Stimulated activated CD8-positive, alpha-beta memory T cell treated with anti-CD3 and anti-CD28 coated beads, Interleukin-7, amount 100 ng/mL, for 4 hours (primary cell): Measurements from ENCODE around the gene DLGAP1.
"Not testable (repeated sequence)": the region's sequence is repeated elsewhere in the genome, so short reads cannot be mapped to it uniquely, and the experiment has no call there.

Source experiments
- DNase-seq, 2 donors: peaks; one replicate each; pipeline ENCODE4 v3.0.0-alpha.2; 2020; ENCODE audit warnings: low read depth in 2 of 2

The DLGAP1 gene

GRCh38 chr18:4287340-4287739 is 167.8 kb downstream of the DLGAP1 start:
- DNase-seq = not testable (repeated sequence)

- DNase-seq = no peak
These were observed 168.9 kb downstream of the DLGAP1 start for GRCh38 chr18:4286256-4286655.

GRCh38 chr18:4285525-4285924 is 169.6 kb downstream of the DLGAP1 start:
- no peak for DNase-seq

DNA sequence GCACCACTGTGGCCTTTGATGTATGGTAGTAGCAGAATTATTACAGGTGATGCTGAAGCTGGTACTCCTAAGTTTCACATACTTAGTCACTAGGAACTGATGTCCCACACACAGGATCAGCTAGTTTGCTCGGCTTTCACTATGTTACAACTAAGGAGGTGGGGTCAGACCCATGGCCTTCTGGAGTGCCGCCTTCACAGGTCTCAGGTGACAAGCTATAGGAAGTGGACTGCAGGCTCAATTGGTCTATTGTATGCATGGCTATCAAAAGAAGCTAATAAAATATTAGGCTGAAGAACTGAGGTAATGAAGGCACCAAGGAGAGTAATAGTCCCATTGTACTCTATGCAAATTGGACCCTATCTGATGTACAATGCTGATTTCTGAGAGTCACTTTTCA is 170.6 kb downstream of the DLGAP1 start:
- no peak for DNase-seq

GRCh38 chr18:4283746-4284291 is 171.3 kb downstream of the DLGAP1 start:
- DNase-seq = no peak

GRCh38 chr18:4282954-4283353 is 172.2 kb downstream of the DLGAP1 start:
- DNase-seq = no peak

- DNase-seq = no peak
These were observed 178.0 kb downstream of the DLGAP1 start for GRCh38 chr18:4276953-4277585.

DNA sequence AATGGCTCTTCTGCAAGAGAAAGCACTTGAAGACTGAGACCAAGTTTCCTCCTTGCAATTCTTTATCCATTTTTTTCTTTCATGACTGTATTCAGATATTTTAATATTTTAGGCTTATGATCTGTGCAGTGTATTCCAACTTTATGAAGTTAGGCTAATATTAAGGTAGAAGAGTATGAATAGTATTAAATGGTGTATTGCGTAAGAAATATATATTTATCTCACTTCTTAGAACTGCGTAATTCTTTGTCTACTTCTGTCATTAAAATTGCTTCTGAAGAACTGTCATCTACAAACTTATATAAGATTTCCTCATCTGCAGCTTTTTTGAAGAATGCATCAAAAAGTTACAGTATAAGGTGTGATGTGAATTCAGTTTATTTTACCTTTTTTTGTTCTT is 183.2 kb downstream of the DLGAP1 start:
- no peak for DNase-seq

DNA sequence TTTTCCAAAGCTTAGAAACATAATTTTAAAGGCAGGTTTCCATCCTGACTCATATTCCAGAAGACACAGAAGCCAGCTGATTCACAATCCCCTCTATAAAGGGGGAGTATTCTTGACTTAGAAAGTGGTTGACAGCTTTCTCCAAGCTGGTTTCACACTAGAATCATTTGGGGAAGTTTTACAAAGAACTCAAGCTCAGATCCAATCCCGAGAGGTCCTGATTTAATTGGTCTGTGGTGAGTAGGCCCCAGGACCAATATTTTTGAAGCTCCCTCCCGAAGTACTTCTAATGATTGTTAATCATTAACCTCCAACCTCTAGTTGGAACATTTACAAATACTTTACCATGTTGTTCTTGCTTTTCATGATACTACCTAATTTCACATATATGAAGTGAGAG is 184.1 kb downstream of the DLGAP1 start:
- DNase-seq = no peak

GRCh38 chr18:4270016-4270415 is 185.1 kb downstream of the DLGAP1 start:
- no peak for DNase-seq

DNA sequence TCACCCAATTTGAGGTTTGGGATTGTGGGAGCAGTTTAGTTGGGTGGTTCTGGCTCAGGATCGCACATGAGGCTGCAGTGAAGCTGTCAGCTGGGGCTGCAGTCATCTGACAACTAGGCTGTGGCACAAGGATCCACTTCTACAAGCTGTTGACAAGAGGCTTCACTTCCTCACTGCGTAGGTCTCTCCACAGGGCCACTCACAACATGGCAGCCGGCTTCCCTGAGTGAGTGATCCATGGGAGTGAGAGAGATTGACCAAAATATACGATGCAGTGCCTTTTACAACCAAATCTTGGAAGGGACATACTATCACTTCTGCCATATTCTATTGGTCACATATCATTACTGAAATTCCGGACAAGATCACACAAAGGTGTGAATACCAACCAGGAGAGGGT is 187.5 kb downstream of the DLGAP1 start:
- DNase-seq = no peak

GRCh38 chr18:4264347-4264791 is 190.7 kb downstream of the DLGAP1 start:
- no peak for DNase-seq

GRCh38 chr18:4260107-4260506 is 195.0 kb downstream of the DLGAP1 start:
- DNase-seq = no peak

GRCh38 chr18:4256766-4257417 is 198.2 kb downstream of the DLGAP1 start:
- no peak for DNase-seq

- no peak for DNase-seq
These were observed 200.3 kb downstream of the DLGAP1 start for GRCh38 chr18:4254840-4255239.

GRCh38 chr18:4252829-4253228 is 202.3 kb downstream of the DLGAP1 start:
- DNase-seq = no peak

DNA sequence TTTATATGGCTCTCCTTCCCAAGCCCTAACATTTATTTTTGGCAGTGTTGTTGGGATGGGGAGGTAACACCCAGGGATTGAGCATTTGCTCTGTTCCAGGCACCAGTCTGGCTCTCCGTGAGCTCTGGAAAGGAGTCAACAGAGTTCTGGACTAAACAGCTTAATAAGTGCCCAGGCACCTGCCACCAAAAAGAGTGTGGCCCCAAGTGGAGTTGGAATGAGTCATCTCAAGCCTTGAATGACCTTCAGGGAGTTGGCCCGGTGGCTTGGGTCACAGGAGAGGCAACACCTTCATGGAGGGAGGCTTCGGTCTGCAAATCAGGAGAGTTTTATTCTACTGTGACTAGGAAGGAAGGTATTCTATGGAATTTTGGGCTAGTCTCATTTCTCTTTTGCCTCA is 203.2 kb downstream of the DLGAP1 start:
- no peak for DNase-seq

GRCh38 chr18:4251206-4251605 is 203.9 kb downstream of the DLGAP1 start:
- no peak for DNase-seq

GRCh38 chr18:4250141-4250540 is 205.0 kb downstream of the DLGAP1 start:
- no peak for DNase-seq

- no peak for DNase-seq
These were observed 206.4 kb downstream of the DLGAP1 start for GRCh38 chr18:4248686-4249085.

GRCh38 chr18:4246374-4246773 is 208.7 kb downstream of the DLGAP1 start:
- DNase-seq = no peak

DNA sequence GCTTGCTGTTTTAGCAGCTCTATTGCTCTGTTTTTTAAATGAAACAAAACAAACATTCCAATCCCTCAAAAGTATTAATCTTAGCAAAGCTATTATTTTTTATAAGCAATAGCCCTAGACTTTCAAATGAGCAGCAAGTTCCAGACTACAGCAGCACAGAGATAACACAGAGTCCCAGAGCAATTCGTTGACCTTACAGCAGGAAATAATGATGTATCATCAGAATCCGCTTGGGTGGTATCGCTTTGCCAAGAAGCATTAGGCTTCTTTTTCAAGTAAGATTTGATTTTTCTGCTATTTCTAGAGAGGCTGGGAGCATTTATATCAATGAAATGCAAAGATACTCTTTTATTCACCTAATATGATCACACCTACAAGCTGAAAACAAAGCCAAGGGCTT is 209.7 kb downstream of the DLGAP1 start:
- no peak for DNase-seq

GRCh38 chr18:4242431-4243161 is 212.5 kb downstream of the DLGAP1 start:
- DNase-seq = no peak
